AG20443 (cell line): ENCODE measurements around the gene SMAP1.

Source experiments
- DNase-seq: peaks from one replicate; pipeline ENCODE4 v3.0.0; 2012; ENCODE audit warnings: low spot score, mixed read lengths

SMAP1 gene

DNA sequence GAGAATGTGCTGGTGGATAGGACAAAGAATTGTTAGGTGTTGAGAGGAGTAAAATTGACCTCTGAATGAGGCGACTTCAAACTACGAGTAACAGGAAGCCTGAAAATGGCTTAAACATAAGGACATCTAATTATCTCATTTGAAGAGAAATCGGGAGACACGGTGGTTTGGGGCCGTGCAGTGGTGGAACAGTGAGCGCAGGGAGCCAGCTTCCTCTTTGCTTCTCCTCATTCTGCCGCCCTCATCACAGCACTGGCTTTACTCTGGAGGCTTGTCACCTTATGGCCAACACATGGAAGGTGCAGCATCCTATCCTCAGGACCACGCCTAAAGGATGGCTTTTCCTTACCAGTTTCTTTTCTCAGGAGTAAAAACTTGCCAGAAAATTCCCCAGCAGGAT is 174.9 kb downstream of the SMAP1 start:
- DNase-seq = no peak

GRCh38 chr6:70843328-70843918 is 175.7 kb downstream of the SMAP1 start:
- DNase-seq = no peak

DNA sequence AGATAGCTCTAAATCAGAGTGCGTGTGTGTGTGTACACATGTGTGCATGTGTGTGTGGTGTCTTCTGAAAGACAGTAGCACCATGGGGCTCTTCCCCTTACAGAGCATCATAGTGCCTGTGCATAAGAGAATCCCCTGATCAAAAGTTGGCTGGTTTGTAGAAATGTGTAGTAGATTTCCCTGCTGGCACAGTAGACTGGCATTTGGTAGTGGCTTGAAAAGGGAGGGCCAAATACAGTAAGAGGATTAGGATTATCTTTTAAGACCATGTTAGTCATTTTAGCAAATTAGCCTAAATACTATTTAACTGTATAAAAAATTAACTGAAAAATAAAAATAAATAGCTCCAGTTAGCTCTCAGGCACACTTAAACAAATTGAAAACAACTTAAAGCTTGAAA is 176.6 kb downstream of the SMAP1 start:
- DNase-seq = no peak

- no peak for DNase-seq
Observed at GRCh38 chr6:70846207-70846835, 178.6 kb downstream of the SMAP1 start.

- no peak for DNase-seq
Observed at GRCh38 chr6:70847106-70848084, 179.7 kb downstream of the SMAP1 start.

DNA sequence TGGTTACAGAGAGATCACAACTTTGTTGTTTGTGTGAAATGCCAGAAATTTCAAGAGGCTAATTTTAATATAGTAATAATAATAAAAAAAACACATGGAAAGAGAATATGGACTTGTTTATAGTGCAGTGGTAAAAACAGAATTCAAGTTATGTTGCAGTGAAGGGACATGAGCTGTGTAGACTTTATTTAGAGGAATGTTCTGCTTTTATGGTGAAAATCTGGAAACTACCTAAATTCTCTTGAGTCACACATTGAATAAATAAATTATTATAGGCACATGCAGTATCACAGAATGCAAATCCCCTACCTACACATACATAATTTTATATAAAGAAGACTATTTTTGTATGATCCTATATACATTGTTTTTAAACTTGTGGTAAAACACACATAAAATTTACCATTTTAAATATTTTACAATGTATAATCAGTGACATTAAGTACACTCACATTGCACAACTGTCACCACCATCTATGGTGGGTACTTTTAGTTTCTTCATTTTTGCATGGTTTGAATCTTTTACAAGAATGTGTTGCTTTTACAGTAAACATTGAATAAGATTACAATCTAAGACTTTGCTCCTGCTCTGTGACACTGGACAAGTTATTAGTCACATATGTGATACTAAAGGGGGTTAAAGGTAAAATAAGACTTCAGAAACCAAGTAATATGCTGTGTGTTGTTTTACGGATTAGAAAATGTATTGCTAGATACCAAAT is 181.8 kb downstream of the SMAP1 start:
- no peak for DNase-seq

GRCh38 chr6:70852667-70853246 is 185.1 kb downstream of the SMAP1 start:
- no peak for DNase-seq

DNA sequence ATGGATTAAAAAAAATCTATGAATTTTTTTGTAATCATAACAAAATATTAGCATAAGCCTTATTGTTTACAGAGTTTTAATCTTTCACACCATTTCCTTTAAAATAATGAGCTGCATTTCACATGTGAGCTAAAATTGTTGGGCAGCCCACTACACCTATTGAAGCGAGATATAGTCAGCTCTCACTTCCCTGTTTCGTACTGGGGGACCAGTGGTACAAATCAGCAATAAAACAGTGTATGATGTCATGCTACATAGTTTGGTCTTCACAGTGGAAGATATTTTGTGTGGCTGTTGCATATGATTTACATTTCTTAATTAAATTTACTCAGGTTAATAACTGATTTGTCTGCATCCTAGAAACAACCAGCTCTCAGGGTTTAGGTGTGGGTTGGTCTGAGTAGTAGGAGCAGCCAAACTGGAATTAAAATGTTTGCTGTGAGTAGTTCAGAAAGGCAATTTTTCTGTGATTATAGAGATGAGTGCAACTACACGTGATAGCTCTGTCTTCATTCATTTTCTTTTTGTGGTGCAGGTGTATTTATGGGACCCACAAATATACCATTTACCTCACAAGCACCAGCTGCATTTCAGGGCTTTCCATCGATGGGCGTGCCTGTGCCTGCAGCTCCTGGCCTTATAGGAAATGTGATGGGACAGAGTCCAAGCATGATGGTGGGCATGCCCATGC is 189.8 kb downstream of the SMAP1 start:
- no peak for DNase-seq

- peak; percentile 17 for DNase-seq
Observed at GRCh38 chr6:70860045-70860444, 192.4 kb downstream of the SMAP1 start.

- no peak for DNase-seq
Observed at GRCh38 chr6:70860920-70861319, 193.2 kb downstream of the SMAP1 start.

- DNase-seq = no peak
Observed at GRCh38 chr6:70863343-70863742, 195.7 kb downstream of the SMAP1 start.

DNA sequence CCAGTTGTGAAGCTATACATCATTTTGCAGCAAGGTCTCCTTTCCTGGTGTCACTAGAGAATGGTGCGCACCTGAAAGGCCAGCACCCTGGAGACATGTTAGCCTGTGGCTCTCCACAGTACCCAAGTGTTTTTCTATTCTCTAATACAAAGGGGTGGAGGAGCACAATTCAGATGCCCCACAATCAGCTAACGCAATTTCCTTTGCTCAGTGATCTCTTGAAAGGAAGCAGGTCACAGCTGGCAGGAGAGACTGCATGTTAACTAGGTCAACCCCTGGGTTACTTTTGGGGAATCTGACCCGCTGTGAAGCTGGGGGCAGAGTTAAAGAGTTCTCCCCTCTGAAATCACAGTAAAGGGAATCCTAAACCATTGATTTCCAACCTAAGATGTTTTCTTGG is 196.7 kb downstream of the SMAP1 start:
- DNase-seq = no peak

DNA sequence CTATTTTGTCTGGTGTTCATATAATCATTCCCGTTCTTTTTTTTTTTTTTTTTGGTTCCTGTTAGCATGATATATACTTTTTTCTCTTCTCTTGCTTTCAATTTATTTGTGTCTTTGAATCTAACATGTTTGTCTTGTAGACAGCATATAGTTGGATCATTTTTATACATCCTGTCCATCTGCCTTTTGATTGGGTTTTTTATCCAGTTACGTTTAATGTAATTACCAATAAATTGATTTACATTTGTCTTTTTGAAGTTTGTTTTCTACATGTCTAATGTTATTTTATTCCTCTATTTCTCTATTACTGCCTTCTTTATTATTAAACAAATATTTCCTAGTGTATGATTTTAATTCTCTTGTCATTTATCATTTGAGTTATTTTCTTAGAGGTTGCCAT is 204.8 kb downstream of the SMAP1 start:
- DNase-seq = no peak

DNA sequence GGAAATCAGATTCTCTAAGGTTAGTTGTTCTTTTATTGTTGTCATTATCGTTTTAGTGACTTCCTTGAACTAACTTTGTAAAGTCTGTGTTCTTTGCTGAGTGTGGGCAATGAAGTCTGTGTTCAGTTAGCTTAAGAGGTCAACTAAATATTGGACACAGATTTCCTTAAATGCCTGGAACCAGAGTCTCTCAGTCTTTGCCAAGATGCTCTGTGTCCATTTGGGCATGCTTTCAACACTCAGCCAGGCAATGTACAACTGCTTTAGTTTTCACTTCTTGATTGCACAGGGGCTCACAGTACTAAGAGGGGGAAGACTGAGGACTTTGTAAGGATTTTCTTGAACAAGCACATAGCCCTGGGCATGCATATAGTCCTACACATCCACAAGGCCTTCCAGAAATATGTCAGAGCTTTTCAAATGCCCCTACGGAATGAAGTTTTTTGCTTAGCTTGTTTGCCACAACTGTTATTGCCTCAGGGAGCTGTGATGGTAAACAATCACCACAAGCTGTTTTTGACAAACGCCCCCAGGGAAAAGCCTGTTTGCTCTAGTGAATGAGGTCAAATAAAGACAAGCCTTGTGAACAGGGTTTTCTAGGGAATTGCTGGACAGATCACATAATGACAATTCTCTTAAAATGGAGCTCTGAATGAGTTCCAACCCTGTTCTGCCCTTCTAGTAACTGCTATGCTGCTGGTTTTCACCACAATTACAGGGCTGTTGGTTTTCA is 206.7 kb downstream of the SMAP1 start:
- DNase-seq = no peak

DNA sequence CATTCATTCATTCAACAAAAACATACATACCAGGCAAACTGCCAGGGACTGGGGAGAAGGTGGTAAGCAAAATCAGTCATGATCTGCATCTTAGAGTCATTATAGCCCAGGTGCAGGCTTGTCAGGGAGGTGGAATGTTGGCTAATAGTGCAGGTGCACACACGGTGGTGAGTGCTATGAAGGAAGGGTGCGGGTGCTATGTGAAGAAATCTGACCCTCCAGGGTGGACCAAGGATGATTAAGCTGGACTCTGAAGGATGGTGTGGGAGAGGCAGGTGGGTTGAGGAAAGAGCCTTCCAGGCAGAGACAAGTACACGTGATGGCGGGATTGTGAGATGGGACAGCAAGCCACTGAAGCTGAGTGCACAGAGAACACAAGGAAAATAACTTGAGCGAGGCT is 211.8 kb downstream of the SMAP1 start:
- no peak for DNase-seq

GRCh38 chr6:70884074-70884983 is 216.6 kb downstream of the SMAP1 start:
- peak; percentile 93 for DNase-seq

DNA sequence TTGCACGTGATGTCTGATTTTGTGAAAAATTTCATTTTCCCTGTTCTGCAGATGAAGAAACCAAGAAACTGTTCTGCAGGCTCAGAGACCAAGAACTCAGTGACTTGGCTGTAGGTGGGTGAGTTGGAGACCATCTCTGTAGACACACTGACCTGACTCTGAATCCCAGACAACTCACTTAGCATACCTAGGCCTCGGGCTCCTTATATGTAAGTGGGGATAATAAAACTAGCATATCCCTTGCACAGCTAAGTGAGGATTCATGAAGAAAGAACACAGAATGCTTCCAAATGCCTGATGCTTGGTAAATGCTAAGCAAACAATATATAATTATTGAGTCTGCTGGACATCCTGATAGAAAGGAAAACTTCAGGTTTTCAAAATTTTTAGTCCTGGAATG is 218.4 kb downstream of the SMAP1 start:
- no peak for DNase-seq

DNA sequence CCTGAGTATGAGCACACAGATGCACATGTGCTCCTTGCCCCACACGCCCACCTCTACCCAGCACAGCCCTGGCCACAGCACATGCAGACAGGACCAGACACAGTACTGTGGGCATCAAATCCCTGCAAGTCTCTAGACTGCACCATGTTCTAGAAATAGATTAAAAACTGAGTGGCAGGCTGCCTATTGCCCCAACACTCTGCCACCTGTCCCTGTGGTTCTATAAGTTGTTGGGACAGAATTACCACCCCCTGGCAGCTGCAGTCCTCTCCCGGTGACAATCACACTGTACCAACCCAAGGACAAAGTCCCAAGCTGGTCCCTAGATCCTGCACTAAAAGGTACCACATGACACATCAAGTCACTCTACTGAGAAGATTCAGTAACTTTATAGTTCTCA is 219.0 kb downstream of the SMAP1 start:
- DNase-seq = no peak

GRCh38 chr6:70889270-70889669 is 221.6 kb downstream of the SMAP1 start:
- DNase-seq = no peak

DNA sequence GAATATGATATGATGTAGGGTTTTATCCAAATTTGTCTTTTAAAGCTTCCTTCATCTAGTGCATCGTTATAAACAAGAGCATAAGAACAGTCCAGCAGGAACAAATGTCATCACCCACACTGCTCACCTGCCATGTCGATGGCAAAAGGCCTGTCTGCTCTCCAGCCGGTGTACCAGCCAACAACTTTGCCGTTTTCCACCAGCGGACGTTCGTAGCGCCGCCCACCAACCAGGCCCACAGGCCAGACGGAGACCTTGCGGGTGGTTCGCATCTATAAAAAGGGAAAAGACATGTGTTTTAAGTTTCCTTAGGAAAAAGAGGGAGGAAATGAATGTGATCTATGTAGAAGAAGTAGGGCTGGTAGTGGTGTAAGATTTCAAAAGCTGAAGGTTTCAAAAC is 226.3 kb downstream of the SMAP1 start:
- DNase-seq = no peak
